ENCODE data around the gene UBA7. TPM values are rescaled to one million over a fixed set of nuclear protein-coding genes. Genes with fewer than 3 reads are reported as not detected.

Gene UBA7

Small RNA genes within 50 kb of the gene (small RNA-seq; reads per million reads assigned to genes)
- gene COX6CP14 (ENCODE audit: low read depth): not detected
- gene RN7SL217P (ENCODE audit: low read depth): not detected
